WERI-Rb-1 (cell line): ENCODE measurements around the gene KIAA1755.
"Not testable (repeated sequence)": the region's sequence is repeated elsewhere in the genome, so short reads cannot be mapped to it uniquely, and the experiment has no call there.

Source experiments
- DNase-seq: peaks from one replicate; pipeline ENCODE4 v3.0.0-alpha.2; 2020
- H3K27ac ChIP-seq: fragments of 250-450 bp; sonication (Bioruptor Pico); 2 replicates; pipeline ENCODE4 v1.5.1; 2020; ENCODE audit warnings: mild to moderate bottlenecking, moderate library complexity
- H3K27me3 ChIP-seq: fragments of 250-450 bp; sonication (Bioruptor Pico); 2 replicates; pipeline ENCODE4 v1.5.1; 2021; ENCODE audit warnings: mild to moderate bottlenecking, low read depth, moderate library complexity; ENCODE audit not compliant: insufficient read depth, severe bottlenecking
- H3K36me3 ChIP-seq: fragments of 250-450 bp; sonication (Bioruptor Pico); 2 replicates; pipeline ENCODE4 v1.5.1; 2020; ENCODE audit warnings: mild to moderate bottlenecking, moderate library complexity
- H3K4me3 ChIP-seq: 2 replicates; pipeline ENCODE4 v1.5.1; 2011; ENCODE audit warnings: low read depth, mild to moderate bottlenecking, control low read depth, low read length
- H3K9me3 ChIP-seq: fragments of 250-450 bp; sonication (Bioruptor Pico); 2 replicates; pipeline ENCODE4 v1.5.1; 2021; ENCODE audit warnings: mild to moderate bottlenecking, moderate library complexity; ENCODE audit not compliant: severe bottlenecking
- TF ChIP-seq, protein P1 (sequence below): IDR thresholded peaks from 2 replicates; pipeline ENCODE4 v1.5.1; 2011; ENCODE audit warnings: low read depth, mild to moderate bottlenecking, control low read depth, inconsistent platforms, low read length

KIAA1755 gene

DNA sequence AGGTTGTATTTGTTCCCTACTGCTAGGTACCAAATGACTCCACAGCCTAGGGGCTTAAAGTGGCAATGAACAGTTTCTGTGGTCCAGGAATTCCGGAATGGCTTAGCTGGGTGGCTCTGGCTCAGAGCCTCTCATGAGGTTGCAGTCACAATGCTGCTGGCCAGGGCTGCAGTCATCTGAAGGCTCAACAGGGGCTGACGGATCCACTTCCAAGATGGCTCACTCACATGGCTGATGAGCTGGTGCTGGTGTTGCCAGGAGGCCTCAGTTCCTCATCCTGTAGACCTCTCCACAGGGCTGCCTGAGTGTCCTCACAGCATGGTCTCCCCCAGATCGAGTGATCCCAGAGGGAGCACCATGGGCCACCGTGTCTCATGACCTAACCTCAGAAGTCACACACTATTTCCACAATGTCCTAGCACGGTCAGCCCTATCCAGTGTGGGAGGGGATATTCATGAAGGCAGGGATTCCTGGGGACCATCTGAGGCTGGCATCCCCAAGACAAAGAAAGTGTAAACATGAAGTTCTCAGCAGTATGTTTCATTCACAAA lies 24.4 kb upstream of the KIAA1755 start:
- DNase-seq: no peak
- Histone ChIP-seq H3K27ac (no peak overlapping the region), H3K9me3 (peaks cover 24% of the 10 kb centered on the region), H3K4me3 (no peak overlapping the region), H3K27me3 (no peaks in the 10 kb centered on the region), H3K36me3 (no peaks in the 10 kb centered on the region)
- TF ChIP-seq, protein P1, sequence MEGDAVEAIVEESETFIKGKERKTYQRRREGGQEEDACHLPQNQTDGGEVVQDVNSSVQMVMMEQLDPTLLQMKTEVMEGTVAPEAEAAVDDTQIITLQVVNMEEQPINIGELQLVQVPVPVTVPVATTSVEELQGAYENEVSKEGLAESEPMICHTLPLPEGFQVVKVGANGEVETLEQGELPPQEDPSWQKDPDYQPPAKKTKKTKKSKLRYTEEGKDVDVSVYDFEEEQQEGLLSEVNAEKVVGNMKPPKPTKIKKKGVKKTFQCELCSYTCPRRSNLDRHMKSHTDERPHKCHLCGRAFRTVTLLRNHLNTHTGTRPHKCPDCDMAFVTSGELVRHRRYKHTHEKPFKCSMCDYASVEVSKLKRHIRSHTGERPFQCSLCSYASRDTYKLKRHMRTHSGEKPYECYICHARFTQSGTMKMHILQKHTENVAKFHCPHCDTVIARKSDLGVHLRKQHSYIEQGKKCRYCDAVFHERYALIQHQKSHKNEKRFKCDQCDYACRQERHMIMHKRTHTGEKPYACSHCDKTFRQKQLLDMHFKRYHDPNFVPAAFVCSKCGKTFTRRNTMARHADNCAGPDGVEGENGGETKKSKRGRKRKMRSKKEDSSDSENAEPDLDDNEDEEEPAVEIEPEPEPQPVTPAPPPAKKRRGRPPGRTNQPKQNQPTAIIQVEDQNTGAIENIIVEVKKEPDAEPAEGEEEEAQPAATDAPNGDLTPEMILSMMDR: no peak

DNA sequence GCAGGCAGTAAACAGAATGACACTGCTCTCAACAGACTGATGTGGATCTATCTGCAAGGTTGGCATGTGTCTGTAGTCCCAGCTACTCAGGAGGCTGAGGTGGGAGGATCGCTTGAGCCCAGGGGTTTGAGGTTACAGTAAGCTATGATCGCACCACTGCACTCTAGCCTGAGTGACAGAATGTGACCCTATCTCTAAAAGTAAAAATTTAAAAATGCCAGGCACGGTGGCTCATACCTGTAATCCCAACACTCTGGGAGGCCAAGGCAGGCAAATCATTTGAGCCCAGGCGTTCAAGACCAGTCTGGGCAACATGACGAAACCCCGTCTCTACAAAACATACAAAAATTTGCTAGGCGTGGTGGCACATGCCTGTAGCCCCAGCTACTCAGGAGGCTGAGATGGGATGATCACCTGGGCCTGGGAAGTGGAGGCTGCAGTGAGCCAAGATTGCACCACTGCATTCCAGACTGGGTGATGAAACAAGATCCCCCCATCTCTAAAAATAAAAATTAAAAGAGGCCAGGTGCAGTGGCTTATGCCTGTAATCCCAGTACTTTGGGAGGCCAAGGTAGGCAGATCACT lies 23.6 kb upstream of the KIAA1755 start:
- H3K27ac ChIP-seq, DNase-seq, H3K27me3 ChIP-seq, H3K4me3 ChIP-seq, H3K36me3 ChIP-seq: not testable (repeated sequence)
- H3K9me3 ChIP-seq: peaks cover 29% of the 10 kb centered on the region

GRCh38 chr20:38283236-38283635 lies 22.7 kb upstream of the KIAA1755 start:
- DNase-seq: no peak
- TF ChIP-seq, protein P1: no peak
- H3K27ac ChIP-seq: no peak overlapping the region
- H3K27me3 ChIP-seq: no peaks in the 10 kb centered on the region
- H3K36me3 ChIP-seq: no peaks in the 10 kb centered on the region
- H3K9me3 ChIP-seq: peaks cover 29% of the 10 kb centered on the region
- no peak overlapping the region for H3K4me3 ChIP-seq

DNA sequence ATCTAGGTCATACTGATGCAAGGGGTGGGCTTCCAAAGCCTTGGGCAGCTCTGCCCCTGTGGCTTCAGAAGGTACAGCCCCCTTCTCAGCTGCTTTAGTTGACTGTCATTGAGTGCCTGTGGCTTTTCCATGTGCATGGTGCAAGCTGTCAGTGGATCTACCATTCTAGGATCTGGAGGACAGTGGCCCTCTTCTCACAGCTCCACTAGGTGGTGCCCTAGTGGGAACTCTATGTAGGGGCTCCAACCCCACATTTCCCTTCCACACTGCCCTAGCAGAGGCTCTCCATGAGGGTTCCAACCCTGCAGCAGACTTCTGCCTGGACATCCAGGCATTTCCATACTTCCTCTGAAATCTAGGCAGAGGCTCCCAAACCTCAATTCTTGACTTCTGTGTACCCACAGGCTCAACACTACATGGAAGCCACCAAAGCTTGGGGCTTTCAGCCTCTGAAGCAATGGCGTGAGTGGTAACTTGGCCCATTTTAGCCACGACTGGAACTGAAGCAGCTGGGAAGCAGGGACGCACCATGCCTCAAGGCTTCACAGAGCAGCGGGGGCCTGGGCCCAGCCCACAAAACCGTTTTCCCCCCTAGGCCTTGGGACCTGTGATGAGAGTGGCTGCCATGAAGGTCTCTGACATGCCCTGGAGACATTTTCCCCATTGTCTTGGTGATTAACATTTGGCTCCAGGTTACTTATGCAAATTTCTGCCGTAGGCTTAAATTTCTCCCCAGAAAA lies 20.8 kb upstream of the KIAA1755 start:
- H3K4me3 ChIP-seq, DNase-seq: not testable (repeated sequence)
- H3K27ac ChIP-seq: peak overlapping the region; percentile 96

DNA sequence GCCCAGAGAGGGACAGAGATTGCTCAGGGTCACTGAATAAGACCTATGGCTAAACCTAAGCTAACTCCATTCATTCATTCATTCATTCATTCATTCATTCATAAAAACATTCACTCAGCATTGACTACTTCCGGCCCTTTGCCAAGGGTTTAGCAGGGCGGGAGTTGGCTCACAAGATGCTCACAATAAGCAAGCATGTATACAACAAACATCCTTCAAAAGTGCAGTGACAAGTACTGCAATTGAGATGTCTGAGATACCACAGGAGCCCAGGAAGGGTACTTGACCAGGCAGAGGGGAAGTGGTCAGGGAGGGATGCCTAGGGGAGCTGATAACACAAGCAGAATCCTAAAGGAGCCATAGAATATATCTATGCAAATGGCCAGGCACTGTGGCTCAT lies 18.2 kb upstream of the KIAA1755 start:
- H3K4me3 ChIP-seq: no peak overlapping the region

More for the DNA sequence above, 20.8 kb upstream of the KIAA1755 start:
- not testable (repeated sequence) for H3K36me3 ChIP-seq, H3K27me3 ChIP-seq
- H3K9me3 ChIP-seq: peaks cover 29% of the 10 kb centered on the region

DNA sequence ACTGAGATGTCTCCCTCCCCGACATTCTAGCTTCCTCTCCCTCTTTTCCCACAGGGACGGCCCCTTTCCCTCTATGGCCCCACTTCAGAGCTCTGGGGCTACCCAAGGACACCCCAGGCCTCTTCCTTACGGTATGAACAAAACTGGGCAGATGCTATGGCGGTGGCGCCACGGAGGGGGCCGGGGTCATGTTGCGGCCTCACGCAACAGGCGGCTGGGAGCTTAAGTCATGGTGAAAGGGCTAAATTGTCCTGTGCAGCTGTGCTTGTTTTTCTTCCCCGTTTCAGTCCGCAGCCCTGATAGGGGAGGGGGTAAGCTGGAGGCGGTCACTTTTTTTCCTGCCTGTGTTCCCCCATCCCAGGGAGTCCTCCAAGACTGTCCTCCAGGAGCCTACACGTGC lies 17.6 kb upstream of the KIAA1755 start:
- H3K27ac ChIP-seq: peak overlapping the region; percentile 96
- peak overlapping the region; percentile 30 for H3K4me3 ChIP-seq
- peaks cover 30% of the 10 kb centered on the region for H3K9me3 ChIP-seq
- peak; percentile 97 for DNase-seq
- no peaks in the 10 kb centered on the region for H3K36me3 ChIP-seq
- no peaks in the 10 kb centered on the region for H3K27me3 ChIP-seq
- TF ChIP-seq, protein P1: no peak

More for the DNA sequence above, 18.2 kb upstream of the KIAA1755 start:
- Histone ChIP-seq H3K36me3 (no peaks in the 10 kb centered on the region), H3K27ac (peak overlapping the region; percentile 96), H3K27me3 (no peaks in the 10 kb centered on the region), H3K9me3 (peaks cover 30% of the 10 kb centered on the region)
- TF ChIP-seq, protein P1: no peak
- DNase-seq: no peak
